ENCODE measurements around the gene SELPLG. TPM values are rescaled to one million over a fixed set of nuclear protein-coding genes. Genes with fewer than 3 reads are reported as not detected.

Gene SELPLG
- total RNA-seq, 1 donor from 2014 or later = 0.07 TPM

GRCh38 chr12:108572166-108572790 is 61.4 kb downstream of the SELPLG start:
- DNase-seq (ENCODE audit: low read depth, low spot score) = no peak

Other genes with a start within 250 kb of the SELPLG start
- 8.2 and 11.4 TPM in 2 replicates for gene FICD, start 118.6 kb downstream of the SELPLG start, total RNA-seq
- gene SART3, start 72.7 kb downstream of the SELPLG start, total RNA-seq = 74.3 and 77.2 TPM in 2 replicates
- gene ISCU, start 71.3 kb downstream of the SELPLG start, total RNA-seq = 93.0 and 93.8 TPM in 2 replicates
- gene TMEM119, start 35.8 kb downstream of the SELPLG start, total RNA-seq = not detected in 2 replicates
- 278 and 297 TPM in 2 replicates for gene CORO1C, start 97.6 kb upstream of the SELPLG start, total RNA-seq
- gene SSH1, start 223.7 kb upstream of the SELPLG start, total RNA-seq = 14.4 and 26.1 TPM in 2 replicates
- not detected in 2 replicates for gene DAO, start 246.2 kb upstream of the SELPLG start, total RNA-seq